ENCODE results near the gene FBXO34.

FBXO34 gene

GRCh38 chr14:55329999-55330710 is 58.9 kb downstream of the FBXO34 start:
- Histone ChIP-seq H3K4me1 (ENCODE audit: insufficient read depth, low read length, poor library complexity, severe bottlenecking) (peaks cover 37% of the 10 kb centered on the region), H3K9me2 (replicated peaks; ENCODE audit: low read depth, low read length) (no peaks in the 10 kb centered on the region), H3F3A (ENCODE audit: low read depth) (peaks cover 4% of the 10 kb centered on the region; the same call in 1 of the 2 replicates), H3K79me2 (ENCODE audit: insufficient read depth, low read length) (peaks cover 86% of the 10 kb centered on the region), H4K20me1 (ENCODE audit: insufficient read depth, low read length, poor library complexity, severe bottlenecking) (peaks cover 72% of the 10 kb centered on the region), H3K4me3 (ENCODE audit: low read length, poor library complexity, severe bottlenecking) (no peak overlapping the region), H2AFZ (ENCODE audit: low read length) (no peak overlapping the region), H3K4me2 (ENCODE audit: low read depth, low read length, poor library complexity, severe bottlenecking) (no peak overlapping the region), H3K27me3 (ENCODE audit: insufficient read depth, low read length, poor library complexity, severe bottlenecking) (no peaks in the 10 kb centered on the region), H3K9me3 (ENCODE audit: insufficient read depth, low read depth, low read length) (no peaks in the 10 kb centered on the region), H3K36me3 (ENCODE audit: insufficient read depth, low read length) (no peaks in the 10 kb centered on the region), H3K9ac (ENCODE audit: low read depth, low read length, poor library complexity, severe bottlenecking) (no peak overlapping the region)
- no peak for TF ChIP-seq EZH2phosphoT487 (IDR thresholded peaks at IDR 0.05; ENCODE audit: borderline replicate concordance)
- no peak for TF ChIP-seq CTCF (conservative IDR thresholded peaks at IDR 0.05; ENCODE audit: low read length)

GRCh38 chr14:55332654-55333570 is 61.7 kb downstream of the FBXO34 start:
- peaks cover 4% of the 10 kb centered on the region; the same call in 1 of the 2 replicates for H3F3A ChIP-seq (ENCODE audit: low read depth)
- no peak overlapping the region for H3K9ac ChIP-seq (ENCODE audit: low read depth, low read length, poor library complexity, severe bottlenecking)
- H4K20me1 ChIP-seq (ENCODE audit: insufficient read depth, low read length, poor library complexity, severe bottlenecking): peaks cover 73% of the 10 kb centered on the region
- no peaks in the 10 kb centered on the region for H3K27me3 ChIP-seq (ENCODE audit: insufficient read depth, low read length, poor library complexity, severe bottlenecking)
- no peak overlapping the region for H2AFZ ChIP-seq (ENCODE audit: low read length)
- H3K4me2 ChIP-seq (ENCODE audit: low read depth, low read length, poor library complexity, severe bottlenecking): peak overlapping the region; percentile 73
- H3K9me2 ChIP-seq (replicated peaks; ENCODE audit: low read depth, low read length): no peaks in the 10 kb centered on the region
- peaks cover 58% of the 10 kb centered on the region for H3K4me1 ChIP-seq (ENCODE audit: insufficient read depth, low read length, poor library complexity, severe bottlenecking)
- no peaks in the 10 kb centered on the region for H3K9me3 ChIP-seq (ENCODE audit: insufficient read depth, low read depth, low read length)
- peaks cover 87% of the 10 kb centered on the region for H3K79me2 ChIP-seq (ENCODE audit: insufficient read depth, low read length)
- TF ChIP-seq CTCF (conservative IDR thresholded peaks at IDR 0.05; ENCODE audit: low read length) (no peak), EZH2phosphoT487 (IDR thresholded peaks at IDR 0.05; ENCODE audit: borderline replicate concordance) (no peak)
- H3K4me3 ChIP-seq (ENCODE audit: low read length, poor library complexity, severe bottlenecking): no peak overlapping the region
- no peaks in the 10 kb centered on the region for H3K36me3 ChIP-seq (ENCODE audit: insufficient read depth, low read length)

GRCh38 chr14:55333711-55334485 is 62.7 kb downstream of the FBXO34 start:
- H3F3A ChIP-seq (ENCODE audit: low read depth): peaks cover 4% of the 10 kb centered on the region; the same call in 1 of the 2 replicates
- H3K9ac ChIP-seq (ENCODE audit: low read depth, low read length, poor library complexity, severe bottlenecking): no peak overlapping the region
- H3K9me2 ChIP-seq (replicated peaks; ENCODE audit: low read depth, low read length): no peaks in the 10 kb centered on the region
- peaks cover 71% of the 10 kb centered on the region for H4K20me1 ChIP-seq (ENCODE audit: insufficient read depth, low read length, poor library complexity, severe bottlenecking)
- peak overlapping the region; percentile 45 for H3K4me3 ChIP-seq (ENCODE audit: low read length, poor library complexity, severe bottlenecking)
- peak overlapping the region; percentile 73 for H3K4me2 ChIP-seq (ENCODE audit: low read depth, low read length, poor library complexity, severe bottlenecking)
- H3K79me2 ChIP-seq (ENCODE audit: insufficient read depth, low read length): peaks cover 86% of the 10 kb centered on the region
- H3K27me3 ChIP-seq (ENCODE audit: insufficient read depth, low read length, poor library complexity, severe bottlenecking): no peaks in the 10 kb centered on the region
- H2AFZ ChIP-seq (ENCODE audit: low read length): no peak overlapping the region
- H3K9me3 ChIP-seq (ENCODE audit: insufficient read depth, low read depth, low read length): no peaks in the 10 kb centered on the region
- peaks cover 62% of the 10 kb centered on the region for H3K4me1 ChIP-seq (ENCODE audit: insufficient read depth, low read length, poor library complexity, severe bottlenecking)
- H3K36me3 ChIP-seq (ENCODE audit: insufficient read depth, low read length): no peaks in the 10 kb centered on the region
- TF ChIP-seq CTCF (conservative IDR thresholded peaks at IDR 0.05; ENCODE audit: low read length): no peak
- no peak for TF ChIP-seq EZH2phosphoT487 (IDR thresholded peaks at IDR 0.05; ENCODE audit: borderline replicate concordance)
